ENCODE data around the gene CLASRP. TPM values are rescaled to one million over a fixed set of nuclear protein-coding genes. Genes with fewer than 3 reads are reported as not detected.

The CLASRP gene
- total and polyA plus RNA-seq, 9 of the 15 experiments (the other 6 are each of a cell fraction or from before 2014, with no cell fraction given): 0.94 to 86.3 (median 44.0) TPM

GRCh38 chr19:45092747-45093678, 54.2 kb downstream of the CLASRP start, which contains the start of gene PPP1R37 (continued):
- TF ChIP-seq CUX1 (CRISPR knock-in tag; IDR thresholded peaks at IDR 0.05): no peak
- no peak for TF ChIP-seq THRAP3 (IDR thresholded peaks at IDR 0.05; ENCODE audit: borderline replicate concordance)
- TF ChIP-seq EHMT2 (IDR thresholded peaks at IDR 0.05): no peak
- TF ChIP-seq SFPQ (IDR thresholded peaks at IDR 0.05; ENCODE audit: low read depth, low read length): no peak
- no peak for TF ChIP-seq XRCC3 (IDR thresholded peaks at IDR 0.05)
- no peak for TF ChIP-seq CBFA2T2 (conservative IDR thresholded peaks at IDR 0.05)
- TF ChIP-seq FOXO4 (CRISPR knock-in tag; IDR thresholded peaks at IDR 0.05): no peak
- no peak for TF ChIP-seq NR4A1 (CRISPR knock-in tag; IDR thresholded peaks at IDR 0.05)
- TF ChIP-seq NR4A1 (tag; IDR thresholded peaks at IDR 0.05): 0 out of 2 replicates have a peak, but pooled peaks have one; percentile 35
- TF ChIP-seq ATF1 (CRISPR knock-in tag; IDR thresholded peaks at IDR 0.05): no peak
- TF ChIP-seq ATF1 (tag; IDR thresholded peaks at IDR 0.05): peak; percentile 92
- TF ChIP-seq ZNF561 (CRISPR knock-in tag; conservative IDR thresholded peaks at IDR 0.05): no peak
- TF ChIP-seq ZHX1 (conservative IDR thresholded peaks at IDR 0.05; ENCODE audit: low read length): no peak
